GM12874 (cell line): ENCODE results near the gene CIZ1.

ENCODE experiments used
- CTCF ChIP-seq: IDR thresholded peaks from 2 replicates; pipeline ENCODE4 v1.5.1; 2011; ENCODE audit warnings: low read depth, mild to moderate bottlenecking, control low read depth, low read length, moderate library complexity; ENCODE audit not compliant: insufficient read depth

The CIZ1 gene

GRCh38 chr9:128188209-128188608, 3.2 kb downstream of the CIZ1 start:
- no peak for TF ChIP-seq CTCF

- no peak for TF ChIP-seq CTCF
Measured at GRCh38 chr9:128187361-128187760, 4.0 kb downstream of the CIZ1 start.

- TF ChIP-seq CTCF: no peak
Measured at GRCh38 chr9:128185979-128186965, 5.1 kb downstream of the CIZ1 start.

GRCh38 chr9:128182893-128183588, 8.3 kb downstream of the CIZ1 start:
- TF ChIP-seq CTCF: no peak

GRCh38 chr9:128180447-128180846, 10.9 kb downstream of the CIZ1 start:
- no peak for TF ChIP-seq CTCF

GRCh38 chr9:128180001-128180400, 11.4 kb downstream of the CIZ1 start:
- no peak for TF ChIP-seq CTCF

- TF ChIP-seq CTCF: no peak
Measured at GRCh38 chr9:128178806-128179431, 12.5 kb downstream of the CIZ1 start.
